ENCODE measurements around the gene RNF114. TPM values are rescaled to one million over a fixed set of nuclear protein-coding genes. Genes with fewer than 3 reads are reported as not detected.
A peak's percentile ranks its signal among the peaks of the same experiment; 100 is the strongest.

Gene RNF114
- polyA plus RNA-seq, 3 donors: 128 to 164 (median 146) TPM

DNA sequence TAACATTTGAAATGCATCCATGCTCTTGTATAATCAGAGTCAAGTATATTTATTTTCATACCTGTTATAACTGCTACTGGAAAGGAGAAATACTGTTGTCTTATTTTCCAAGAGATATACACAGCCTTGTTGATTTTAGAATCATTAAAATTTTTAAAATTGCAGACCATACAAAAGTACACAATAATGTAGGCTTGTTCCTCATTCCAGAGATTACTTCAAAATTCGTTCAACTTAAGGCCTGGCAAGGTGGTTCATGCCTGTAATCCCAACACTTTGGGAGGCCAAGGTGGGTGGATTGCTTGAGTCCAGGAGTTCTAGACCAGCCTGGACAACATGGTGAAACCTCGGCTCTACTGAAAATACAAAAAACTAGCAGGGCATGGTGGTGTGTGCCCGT is 6.1 kb downstream of the RNF114 start:
- TF ChIP-seq, protein P1, sequence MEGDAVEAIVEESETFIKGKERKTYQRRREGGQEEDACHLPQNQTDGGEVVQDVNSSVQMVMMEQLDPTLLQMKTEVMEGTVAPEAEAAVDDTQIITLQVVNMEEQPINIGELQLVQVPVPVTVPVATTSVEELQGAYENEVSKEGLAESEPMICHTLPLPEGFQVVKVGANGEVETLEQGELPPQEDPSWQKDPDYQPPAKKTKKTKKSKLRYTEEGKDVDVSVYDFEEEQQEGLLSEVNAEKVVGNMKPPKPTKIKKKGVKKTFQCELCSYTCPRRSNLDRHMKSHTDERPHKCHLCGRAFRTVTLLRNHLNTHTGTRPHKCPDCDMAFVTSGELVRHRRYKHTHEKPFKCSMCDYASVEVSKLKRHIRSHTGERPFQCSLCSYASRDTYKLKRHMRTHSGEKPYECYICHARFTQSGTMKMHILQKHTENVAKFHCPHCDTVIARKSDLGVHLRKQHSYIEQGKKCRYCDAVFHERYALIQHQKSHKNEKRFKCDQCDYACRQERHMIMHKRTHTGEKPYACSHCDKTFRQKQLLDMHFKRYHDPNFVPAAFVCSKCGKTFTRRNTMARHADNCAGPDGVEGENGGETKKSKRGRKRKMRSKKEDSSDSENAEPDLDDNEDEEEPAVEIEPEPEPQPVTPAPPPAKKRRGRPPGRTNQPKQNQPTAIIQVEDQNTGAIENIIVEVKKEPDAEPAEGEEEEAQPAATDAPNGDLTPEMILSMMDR (IDR thresholded peaks at IDR 0.05): no peak
- Histone ChIP-seq H3K4me3 (replicated peaks in 1 of 3; ENCODE audit: low read depth in 2 of 3, low read length in 3 of 3) (no peak overlapping the region), H4K20me1 (ENCODE audit: insufficient read depth, low read length) (peaks cover 99% of the 10 kb centered on the region), H3K4me2 (replicated peaks; ENCODE audit: extremely low read depth, low read length, poor library complexity, severe bottlenecking) (no peak overlapping the region), H3K79me2 (ENCODE audit: insufficient read depth, low read length) (peaks cover 87% of the 10 kb centered on the region), H2AFZ (ENCODE audit: insufficient read depth, low read depth, low read length, poor library complexity, severe bottlenecking) (no peak overlapping the region), H3K9me3 (replicated peaks in 1 of 2; ENCODE audit: control insufficient read depth in 1 of 2, insufficient read depth in 1 of 2, low read length in 2 of 2) (no peaks in the 10 kb centered on the region), H3K27ac (ENCODE audit: low read depth in 1 of 2, low read length in 2 of 2) (no peak overlapping the region), H3K4me1 (ENCODE audit: control insufficient read depth in 1 of 2, insufficient read depth in 2 of 2, low read length in 2 of 2) (peaks cover 19 to 23% of the 10 kb centered on the region in 2 donors), H3K36me3 (replicated peaks in 1 of 2; ENCODE audit: control insufficient read depth in 1 of 2, insufficient read depth in 2 of 2, low read length in 2 of 2) (peaks cover 57 to 82% of the 10 kb centered on the region in 2 donors), H3K9ac (ENCODE audit: insufficient read depth, low read length, poor library complexity, severe bottlenecking) (no peak overlapping the region), H3K27me3 (ENCODE audit: control insufficient read depth in 2 of 2, insufficient read depth in 2 of 2, low read length in 2 of 2) (no peaks in the 10 kb centered on the region)
- 100% methylated on average over 1 of the region's 3 CpGs for WGBS (ENCODE audit: insufficient coverage)
- peak overlapping the region in 3 of 7 donors; percentile 8 to 75 (median 60) for H3K27ac Mint-ChIP-seq
- H3K9me3 Mint-ChIP-seq: no peaks in the 10 kb centered on the region
- no peak overlapping the region for H3K4me3 Mint-ChIP-seq
- no peak for DNase-seq
- peaks cover 26% of the 10 kb centered on the region for H3K4me1 Mint-ChIP-seq
- peaks cover 0 to 2% (median 0%) of the 10 kb centered on the region in 3 donors for H3K27me3 Mint-ChIP-seq (ENCODE audit: low read depth in 3 of 3)
- intact Hi-C loops (cut with micrococcal nuclease): no loop called here
- peaks cover 60 to 74% of the 10 kb centered on the region in 2 donors for H3K36me3 Mint-ChIP-seq

DNA sequence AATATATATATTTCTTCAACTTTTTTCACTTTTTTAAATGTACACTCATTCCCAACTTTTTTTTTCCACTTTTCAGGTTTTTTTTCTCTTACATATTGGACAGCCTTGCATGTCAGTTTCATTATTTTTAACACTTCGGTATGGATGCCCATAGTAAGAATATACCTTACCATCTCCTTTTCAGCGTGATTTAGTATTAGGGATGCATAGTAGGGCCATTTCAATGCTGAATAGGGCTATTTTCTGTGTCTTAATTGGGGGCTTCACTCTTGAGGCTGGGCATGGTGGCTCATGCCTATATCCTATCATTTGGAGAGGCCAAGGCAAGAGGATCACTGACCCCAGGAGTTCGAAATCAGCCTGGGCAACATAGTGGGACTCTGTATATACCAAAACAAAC is 6.7 kb downstream of the RNF114 start:
- Histone ChIP-seq H4K20me1 (ENCODE audit: insufficient read depth, low read length) (peaks cover 99% of the 10 kb centered on the region), H3K4me3 (replicated peaks in 1 of 3; ENCODE audit: low read depth in 2 of 3, low read length in 3 of 3) (no peak overlapping the region), H3K27ac (ENCODE audit: low read depth in 1 of 2, low read length in 2 of 2) (no peak overlapping the region), H3K79me2 (ENCODE audit: insufficient read depth, low read length) (peaks cover 81% of the 10 kb centered on the region), H3K9me3 (replicated peaks in 1 of 2; ENCODE audit: control insufficient read depth in 1 of 2, insufficient read depth in 1 of 2, low read length in 2 of 2) (no peaks in the 10 kb centered on the region), H3K27me3 (ENCODE audit: control insufficient read depth in 2 of 2, insufficient read depth in 2 of 2, low read length in 2 of 2) (no peaks in the 10 kb centered on the region), H3K9ac (ENCODE audit: insufficient read depth, low read length, poor library complexity, severe bottlenecking) (no peak overlapping the region), H3K4me1 (ENCODE audit: control insufficient read depth in 1 of 2, insufficient read depth in 2 of 2, low read length in 2 of 2) (peaks cover 13 to 16% of the 10 kb centered on the region in 2 donors), H3K36me3 (replicated peaks in 1 of 2; ENCODE audit: control insufficient read depth in 1 of 2, insufficient read depth in 2 of 2, low read length in 2 of 2) (peaks cover 59 to 89% of the 10 kb centered on the region in 2 donors), H2AFZ (ENCODE audit: insufficient read depth, low read depth, low read length, poor library complexity, severe bottlenecking) (no peak overlapping the region), H3K4me2 (replicated peaks; ENCODE audit: extremely low read depth, low read length, poor library complexity, severe bottlenecking) (no peak overlapping the region)
- Mint-ChIP-seq H3K9me3 (no peaks in the 10 kb centered on the region), H3K4me3 (no peak overlapping the region), H3K4me1 (peaks cover 19% of the 10 kb centered on the region), H3K27me3 (ENCODE audit: low read depth in 3 of 3) (peaks cover 0 to 2% (median 0%) of the 10 kb centered on the region in 3 donors), H3K27ac (peak overlapping the region in 1 of 7 donors; percentile 83), H3K36me3 (peaks cover 63 to 80% of the 10 kb centered on the region in 2 donors)
- intact Hi-C loops (cut with micrococcal nuclease): no loop called here
- no peak for DNase-seq
- TF ChIP-seq, protein P1 (IDR thresholded peaks at IDR 0.05): no peak
- no CpG with 5 or more reads among the region's 3 CpGs for WGBS (ENCODE audit: insufficient coverage)

Measured in CD14-positive monocyte (primary cell).